Omental fat pad (tissue), 4 donors: ENCODE results near the gene ZNF536. TPM values are rescaled to one million over a fixed set of nuclear protein-coding genes. Genes with fewer than 3 reads are reported as not detected.
"Not testable (repeated sequence)": the region's sequence is repeated elsewhere in the genome, so short reads cannot be mapped to it uniquely, and the experiment has no call there.

Experiments used
- ATAC-seq: fragments of 150-250 bp; one replicate; pipeline ENCODE4 v1.9.1; 2016; ENCODE audit warnings: mild to moderate bottlenecking, moderate library complexity; ENCODE audit not compliant: low FRiP score
- DNase-seq: peaks from one replicate; pipeline ENCODE4 v3.0.0-alpha.2; 2019; ENCODE audit warnings: low spot score
- CTCF ChIP-seq, 3 donors: fragments of 450-650 bp; IDR thresholded peaks; one replicate each; pipeline ENCODE4 v1.5.1; 2016 to 2017; ENCODE audit warnings: antibody characterized with exemption in 3 of 3, mild to moderate bottlenecking in 3 of 3, moderate library complexity in 2 of 3
- total RNA-seq, 4 donors: library from RNA; depleted of rRNA; stranded (reverse); fragments of >200 nt; gene quantifications; one replicate each; pipeline ENCODE4 v1.1.0, GENCODE V29; 2016

The ZNF536 gene
- total RNA-seq, 4 donors from 2014 or later, result 0.09 to 1.1 TPM; not detected in 2

- ATAC-seq, result no peak
- TF ChIP-seq CTCF (IDR thresholded peaks at IDR 0.05), result no peak
Observed at GRCh38 chr19:30488191-30488590, 116.0 kb downstream of the ZNF536 start.

GRCh38 chr19:30490760-30491159, 118.6 kb downstream of the ZNF536 start:
- ATAC-seq (no peak), DNase-seq (no peak)
- TF ChIP-seq CTCF (IDR thresholded peaks at IDR 0.05), result no peak

More at GRCh38 chr19:30488191-30488590, 116.0 kb downstream of the ZNF536 start:
- DNase-seq, result no peak

GRCh38 chr19:30492586-30493270, 120.5 kb downstream of the ZNF536 start:
- no peak for ATAC-seq
- no peak for DNase-seq
- no peak for TF ChIP-seq CTCF (IDR thresholded peaks at IDR 0.05)

GRCh38 chr19:30497034-30497433, 124.8 kb downstream of the ZNF536 start:
- DNase-seq (no peak), ATAC-seq (no peak)
- no peak for TF ChIP-seq CTCF (IDR thresholded peaks at IDR 0.05)

DNA sequence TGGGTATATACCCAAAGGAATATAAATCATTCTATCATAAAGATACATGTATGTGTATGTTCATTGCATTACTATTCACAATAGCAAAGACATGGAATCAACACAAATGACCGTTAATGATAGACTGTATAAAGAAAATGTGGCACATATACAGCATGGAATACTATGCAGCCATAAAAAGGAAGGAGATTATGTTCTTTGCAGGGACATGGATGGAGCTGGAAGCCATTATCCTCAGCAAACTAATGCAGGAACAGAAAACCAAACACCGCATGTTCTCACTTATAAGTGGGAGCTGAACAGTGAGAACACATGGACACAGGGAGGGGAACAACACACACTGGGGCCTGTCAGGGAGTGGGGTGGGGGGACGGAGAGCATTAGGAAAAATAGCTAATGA, 125.9 kb downstream of the ZNF536 start:
- DNase-seq, ATAC-seq: not testable (repeated sequence)

- ATAC-seq (no peak), DNase-seq (no peak)
- TF ChIP-seq CTCF (IDR thresholded peaks at IDR 0.05), result no peak
Observed at GRCh38 chr19:30498707-30499106, 126.5 kb downstream of the ZNF536 start.

- no peak for TF ChIP-seq CTCF (IDR thresholded peaks at IDR 0.05)
- no peak for DNase-seq
- no peak for ATAC-seq
Observed at GRCh38 chr19:30504272-30504671, 132.1 kb downstream of the ZNF536 start.
